Activated CD4-positive, alpha-beta T cell treated with anti-CD3 and anti-CD28 coated beads for 4 hours (primary cell): ENCODE measurements around the gene LTBR.
A peak's percentile ranks its signal among the peaks of the same experiment; 100 is the strongest.

Experiments
- DNase-seq, 2 donors: peaks; one replicate each; pipeline ENCODE4 v3.0.0-alpha.2; 2020

Gene LTBR

DNA sequence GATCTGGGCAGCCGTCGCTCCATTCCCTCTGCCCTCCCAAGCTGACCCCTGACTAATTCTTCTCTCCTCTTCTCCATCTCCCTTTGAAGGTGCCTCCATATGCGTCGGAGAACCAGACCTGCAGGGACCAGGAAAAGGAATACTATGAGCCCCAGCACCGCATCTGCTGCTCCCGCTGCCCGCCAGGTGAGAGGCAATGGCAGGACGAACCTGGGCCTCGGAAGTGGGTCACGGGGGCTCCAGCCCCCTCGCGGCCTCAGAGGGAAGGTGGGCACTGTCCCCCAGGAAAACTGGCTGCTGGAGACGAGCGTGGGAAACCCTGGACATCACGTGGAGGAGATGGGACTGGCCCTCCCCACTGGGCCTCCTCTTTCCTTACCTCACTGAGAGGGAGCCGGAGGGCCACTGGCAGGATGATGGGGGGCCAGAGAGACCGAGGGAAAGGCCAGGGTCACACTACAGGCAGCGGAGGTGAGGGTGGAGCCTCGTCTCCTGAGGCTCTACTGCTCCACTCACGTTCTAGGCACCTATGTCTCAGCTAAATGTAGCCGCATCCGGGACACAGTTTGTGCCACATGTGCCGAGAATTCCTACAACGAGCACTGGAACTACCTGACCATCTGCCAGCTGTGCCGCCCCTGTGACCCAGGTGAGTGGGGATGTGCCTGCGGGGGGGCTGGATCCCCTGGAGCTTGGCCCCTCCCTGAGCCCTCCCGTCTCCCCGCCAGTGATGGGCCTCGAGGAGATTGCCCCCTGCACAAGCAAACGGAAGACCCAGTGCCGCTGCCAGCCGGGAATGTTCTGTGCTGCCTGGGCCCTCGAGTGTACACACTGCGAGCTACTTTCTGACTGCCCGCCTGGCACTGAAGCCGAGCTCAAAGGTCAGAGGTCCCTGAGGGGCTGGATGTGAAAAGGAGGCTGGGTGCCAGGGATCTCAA is 806 bp downstream of the LTBR start:
- no peak for DNase-seq

DNA sequence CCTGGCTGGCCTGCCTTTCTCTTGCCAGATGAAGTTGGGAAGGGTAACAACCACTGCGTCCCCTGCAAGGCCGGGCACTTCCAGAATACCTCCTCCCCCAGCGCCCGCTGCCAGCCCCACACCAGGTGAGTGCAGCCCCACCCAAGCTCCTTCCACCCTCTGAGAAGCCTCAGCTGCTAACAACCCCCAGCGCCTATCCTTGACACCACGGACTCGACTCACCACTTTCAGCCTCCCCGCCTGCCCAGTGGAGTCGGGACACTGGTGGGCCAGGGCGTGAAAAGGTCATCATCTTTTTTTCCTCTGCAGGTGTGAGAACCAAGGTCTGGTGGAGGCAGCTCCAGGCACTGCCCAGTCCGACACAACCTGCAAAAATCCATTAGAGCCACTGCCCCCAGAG is 2.1 kb downstream of the LTBR start:
- DNase-seq = no peak

DNA sequence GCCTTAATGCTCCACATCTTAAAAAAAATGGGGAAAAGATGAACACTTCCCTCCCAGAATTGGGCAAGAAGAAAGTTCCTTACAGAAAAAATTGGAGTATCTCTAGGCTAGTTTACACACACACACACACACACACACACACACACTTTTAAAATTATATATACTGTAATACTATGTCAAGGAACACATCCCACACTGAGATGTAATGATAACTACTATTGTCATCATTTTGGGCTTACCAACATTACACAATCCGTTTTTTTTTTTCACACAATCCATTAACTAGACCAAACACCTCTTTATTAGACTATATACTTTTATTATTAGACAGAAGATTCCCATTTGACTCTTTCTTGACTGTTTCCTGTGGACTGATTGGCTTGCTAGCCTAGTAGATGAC is 2.5 kb downstream of the LTBR start:
- DNase-seq = no peak

GRCh38 chr12:6387541-6387940 is 3.6 kb downstream of the LTBR start:
- DNase-seq = no peak

- no peak for DNase-seq
Measured at GRCh38 chr12:6390084-6390799, 6.3 kb downstream of the LTBR start.

DNA sequence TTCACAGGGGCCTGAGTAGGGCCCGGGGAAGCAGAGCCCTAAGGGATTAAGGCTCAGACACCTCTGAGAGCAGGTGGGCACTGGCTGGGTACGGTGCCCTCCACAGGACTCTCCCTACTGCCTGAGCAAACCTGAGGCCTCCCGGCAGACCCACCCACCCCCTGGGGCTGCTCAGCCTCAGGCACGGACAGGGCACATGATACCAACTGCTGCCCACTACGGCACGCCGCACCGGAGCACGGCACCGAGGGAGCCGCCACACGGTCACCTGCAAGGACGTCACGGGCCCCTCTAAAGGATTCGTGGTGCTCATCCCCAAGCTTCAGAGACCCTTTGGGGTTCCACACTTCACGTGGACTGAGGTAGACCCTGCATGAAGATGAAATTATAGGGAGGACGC is 7.1 kb downstream of the LTBR start:
- DNase-seq = no peak

- no peak for DNase-seq
Measured at GRCh38 chr12:6392504-6392903, 8.5 kb downstream of the LTBR start.

DNA sequence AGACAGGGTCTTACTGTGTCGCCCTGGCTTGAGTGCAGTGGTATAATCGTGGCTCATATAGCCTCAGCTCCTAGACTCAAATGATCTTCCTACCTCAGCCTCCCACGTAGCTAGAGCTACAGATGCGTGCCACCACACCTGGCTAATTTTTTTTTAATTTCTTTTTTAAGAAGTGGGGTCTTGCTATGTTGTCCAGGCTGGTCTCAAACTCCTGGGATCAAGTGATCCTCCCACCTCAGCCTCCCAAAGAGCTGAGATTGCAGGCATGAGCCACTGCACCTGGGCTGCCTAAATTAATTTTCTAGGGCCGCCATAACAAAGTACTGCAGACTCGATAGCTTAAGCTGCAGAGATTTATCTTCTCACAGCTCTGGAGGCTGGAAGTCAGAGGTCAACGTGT is 9.1 kb downstream of the LTBR start:
- no peak for DNase-seq

DNA sequence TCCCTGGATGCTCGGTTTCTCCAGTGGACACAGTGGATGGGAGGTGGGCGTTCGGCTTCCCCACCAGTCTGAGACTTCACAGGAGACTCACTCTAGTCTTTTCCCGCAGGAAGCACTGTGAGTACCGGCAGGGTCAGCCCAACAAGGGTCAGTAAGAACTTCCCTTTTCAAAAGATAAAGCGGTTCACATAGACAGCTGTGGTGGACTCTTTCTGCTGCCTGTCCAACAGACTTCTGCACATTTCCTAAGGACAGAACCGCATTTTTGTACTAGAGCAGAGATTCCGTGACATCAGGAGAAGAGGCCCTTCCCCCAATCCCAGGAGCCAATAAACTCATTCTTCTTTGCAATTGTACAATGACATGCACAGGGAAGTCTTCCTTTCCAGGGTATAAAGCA is 10.4 kb downstream of the LTBR start:
- DNase-seq = no peak

- no peak for DNase-seq
Measured at GRCh38 chr12:6396031-6396430, 12.1 kb downstream of the LTBR start.

DNA sequence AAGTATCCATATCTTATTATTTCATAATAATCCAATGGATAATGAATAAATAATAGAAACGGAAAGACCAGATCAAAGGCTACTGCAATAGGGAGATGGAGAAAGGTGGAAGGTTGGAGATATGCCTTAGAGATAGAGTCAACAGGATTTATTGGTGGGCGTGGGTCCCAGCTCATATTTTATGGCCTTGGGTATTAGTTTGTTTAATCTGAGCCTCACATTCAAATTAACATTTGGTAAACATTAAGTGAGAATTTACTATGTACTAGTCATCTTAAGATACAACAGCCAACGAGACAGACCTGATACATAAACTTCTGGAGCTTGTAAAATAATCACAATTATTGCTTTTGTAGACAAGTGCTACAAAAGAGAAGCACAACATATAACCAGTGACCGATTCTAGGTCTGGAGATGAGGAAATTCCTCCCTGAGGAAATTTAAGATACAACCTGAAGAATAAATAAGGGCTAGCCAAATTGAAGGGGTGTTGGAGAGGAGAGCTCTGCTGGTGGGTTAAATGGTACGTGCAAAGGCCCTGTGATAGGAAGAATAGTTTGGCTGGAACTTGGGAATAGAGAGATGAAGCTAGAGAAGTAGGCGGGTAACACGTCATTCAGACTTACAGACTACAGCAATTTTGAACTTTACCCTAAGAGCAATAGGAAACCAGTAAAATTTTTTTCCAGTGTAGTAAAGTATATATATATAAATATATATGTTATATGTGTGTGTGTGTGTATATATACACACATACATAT is 16.1 kb downstream of the LTBR start:
- DNase-seq = no peak

GRCh38 chr12:6404390-6404789 is 20.4 kb downstream of the LTBR start:
- DNase-seq = no peak

- no peak for DNase-seq
Measured at GRCh38 chr12:6405963-6406362, 22.0 kb downstream of the LTBR start.

DNA sequence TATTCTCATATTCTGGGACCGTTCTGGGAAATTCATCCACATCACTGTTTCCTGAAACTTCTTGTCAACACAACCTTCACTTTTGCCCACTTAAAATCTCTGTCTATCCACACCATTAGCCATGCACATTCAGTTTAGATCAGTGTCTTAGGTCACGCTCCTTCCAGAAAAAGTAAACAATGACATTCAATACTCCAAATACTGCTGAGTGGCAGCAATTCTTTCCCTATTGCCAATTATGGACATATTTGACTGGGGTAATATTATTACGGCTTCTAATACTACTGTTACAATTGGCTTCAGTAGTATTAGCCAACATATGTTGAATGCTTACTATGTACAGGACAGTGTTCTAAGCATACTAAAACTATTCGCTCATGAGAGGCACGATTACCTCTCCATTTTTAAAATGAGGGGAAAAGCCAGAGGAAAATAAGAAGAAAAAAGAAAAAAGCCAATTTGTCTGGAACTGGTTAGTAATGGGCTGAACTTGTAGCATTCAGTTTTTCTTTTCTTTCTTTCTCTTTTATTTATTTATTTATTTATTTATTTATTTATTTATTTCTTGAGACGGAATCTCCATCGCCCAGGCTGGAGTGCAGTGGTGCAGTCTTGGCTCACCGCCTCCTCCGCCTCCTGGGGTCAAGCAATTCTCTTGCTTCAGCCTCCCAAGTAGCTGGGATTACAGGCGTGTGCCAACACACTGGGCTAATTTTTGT is 23.4 kb downstream of the LTBR start:
- DNase-seq = no peak

DNA sequence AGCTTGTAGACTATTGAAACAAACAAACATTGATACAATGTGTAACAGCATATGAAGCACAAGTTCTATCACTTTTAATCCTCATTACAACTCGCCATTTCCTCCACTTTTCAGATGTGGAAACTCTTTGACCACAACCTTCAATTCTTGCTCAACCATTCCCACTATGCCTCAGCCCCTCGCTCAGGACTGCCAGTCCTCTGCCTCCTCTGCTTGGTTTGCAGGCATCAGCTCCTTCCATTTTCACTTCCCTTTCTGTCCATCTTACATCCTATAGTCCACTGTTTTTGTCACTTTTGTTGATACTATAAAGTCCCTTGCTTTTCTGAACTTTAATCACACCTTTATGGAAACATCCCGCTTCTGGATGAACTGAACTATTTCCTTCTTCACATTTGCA is 32.6 kb downstream of the LTBR start:
- no peak for DNase-seq

- DNase-seq = no peak
Measured at GRCh38 chr12:6418796-6419195, 34.8 kb downstream of the LTBR start.

DNA sequence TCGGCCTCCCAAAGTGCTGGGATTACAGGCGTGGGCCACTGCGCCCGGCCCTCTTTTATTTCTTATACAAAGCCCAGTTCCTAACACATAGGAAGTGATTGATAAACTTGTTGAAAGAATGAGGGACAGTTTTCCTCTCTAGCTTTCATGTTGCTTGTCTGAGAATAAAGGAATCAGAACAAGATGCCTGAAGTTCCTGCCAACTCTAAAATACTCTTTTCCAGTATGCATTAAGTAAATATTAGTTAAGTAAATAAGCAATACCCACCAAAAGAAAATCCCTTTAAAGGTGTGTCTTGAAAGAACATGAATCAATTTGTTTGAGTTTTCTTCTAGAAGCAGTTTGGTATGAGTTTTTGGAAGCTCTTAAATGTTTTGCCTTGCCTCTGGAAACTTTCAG is 36.4 kb downstream of the LTBR start:
- DNase-seq = no peak

GRCh38 chr12:6423267-6424007 is 39.5 kb downstream of the LTBR start:
- DNase-seq = peak; percentile 72 to 79

- DNase-seq = no peak
Measured at GRCh38 chr12:6424008-6424347, 40.0 kb downstream of the LTBR start.

DNA sequence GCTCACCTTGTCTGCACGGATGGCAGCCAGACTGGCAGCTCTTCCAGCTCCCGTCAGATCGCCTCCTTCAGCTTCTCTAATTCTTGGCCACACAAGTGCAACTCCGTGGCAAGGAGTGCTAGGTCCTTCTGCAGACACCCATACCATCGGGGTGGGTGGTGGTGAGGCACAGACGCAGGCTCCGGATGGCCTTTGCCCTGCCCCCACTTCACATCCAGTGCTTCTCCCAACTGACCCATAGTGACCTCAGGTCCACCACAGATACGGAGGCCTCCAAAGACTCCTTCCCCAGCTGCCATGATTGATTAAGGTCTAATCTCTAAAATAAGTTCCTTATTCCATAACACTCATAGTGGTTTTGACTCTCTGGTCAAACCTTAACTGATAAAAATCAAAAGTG is 40.9 kb downstream of the LTBR start:
- no peak for DNase-seq

DNA sequence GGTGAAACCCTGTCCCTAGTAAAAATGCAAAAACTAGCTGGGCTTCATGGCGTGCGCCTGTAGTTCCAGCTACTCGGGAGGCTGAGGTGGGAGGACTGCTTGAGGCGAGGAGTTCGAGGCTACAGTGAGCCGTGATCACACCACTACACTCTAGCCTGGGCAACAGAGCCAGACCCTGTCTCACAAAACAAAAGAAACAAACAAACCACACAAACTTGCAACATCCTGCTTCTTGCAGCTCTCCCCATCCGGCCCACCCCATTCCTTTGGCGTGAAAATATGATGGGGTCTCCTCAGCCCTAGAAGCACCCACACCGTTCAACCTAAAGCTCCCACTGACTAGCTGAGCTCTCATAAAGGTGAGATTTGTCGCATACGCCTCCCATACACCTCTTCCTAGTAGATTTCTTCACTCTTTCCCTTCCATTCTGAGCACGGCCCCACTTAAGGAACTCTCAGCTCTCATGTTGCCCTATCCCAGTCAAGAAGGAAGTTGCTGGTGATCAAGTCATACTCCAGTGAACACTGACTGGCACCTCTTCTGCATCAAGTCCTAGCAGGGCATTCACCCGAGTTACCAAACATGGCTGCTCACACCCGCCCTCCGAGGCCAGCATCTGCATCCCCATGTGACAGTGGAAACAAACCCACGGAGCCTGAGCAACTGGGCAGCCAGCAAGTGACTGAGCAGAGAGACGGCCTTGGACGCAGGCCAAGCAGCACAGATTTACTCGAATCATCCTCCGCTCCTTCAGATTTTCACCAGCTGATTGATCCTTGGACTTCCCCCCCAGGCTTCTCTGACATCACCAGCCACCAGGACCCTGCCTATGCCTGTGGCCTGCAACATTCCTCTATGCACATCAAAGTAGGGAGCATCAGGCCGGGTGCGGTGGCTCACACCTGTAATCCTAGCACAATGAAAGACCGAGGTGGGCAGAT is 41.9 kb downstream of the LTBR start:
- DNase-seq = no peak
